ENCODE results near the gene MBD4.

Gene MBD4

GRCh38 chr3:129442947-129443346, 3.2 kb upstream of the MBD4 start:
- H3K27ac ChIP-seq (ENCODE audit: low read depth, low read length, severe bottlenecking) = peak overlapping the region; percentile 16
- H3K4me3 ChIP-seq (ENCODE audit: extremely low read depth, insufficient read depth, low read length, poor library complexity, severe bottlenecking) = no peak overlapping the region
- H3K4me1 ChIP-seq (ENCODE audit: control insufficient read depth, insufficient read depth, low read length, poor library complexity, severe bottlenecking) = peaks cover 65% of the 10 kb centered on the region
- H3K36me3 ChIP-seq (ENCODE audit: control insufficient read depth, insufficient read depth, low read length) = no peaks in the 10 kb centered on the region
- H3K9me3 ChIP-seq (ENCODE audit: control insufficient read depth, low read length) = no peaks in the 10 kb centered on the region

- WGBS, 2 experiments (ENCODE audit: insufficient coverage in 2 of 2) = 49 to 56% methylated on average over 2 of the region's 2 CpGs
- Histone ChIP-seq H3K36me3 (ENCODE audit: control insufficient read depth, insufficient read depth, low read length) (peaks cover 3% of the 10 kb centered on the region), H3K27ac (ENCODE audit: low read depth, low read length, severe bottlenecking) (peak overlapping the region; percentile 16), H3K4me1 (ENCODE audit: control insufficient read depth, insufficient read depth, low read length, poor library complexity, severe bottlenecking) (peaks cover 60% of the 10 kb centered on the region), H3K9me3 (ENCODE audit: control insufficient read depth, low read length) (no peaks in the 10 kb centered on the region), H3K4me3 (ENCODE audit: extremely low read depth, insufficient read depth, low read length, poor library complexity, severe bottlenecking) (no peak overlapping the region)
Observed at GRCh38 chr3:129442486-129442885, 2.7 kb upstream of the MBD4 start.

DNA sequence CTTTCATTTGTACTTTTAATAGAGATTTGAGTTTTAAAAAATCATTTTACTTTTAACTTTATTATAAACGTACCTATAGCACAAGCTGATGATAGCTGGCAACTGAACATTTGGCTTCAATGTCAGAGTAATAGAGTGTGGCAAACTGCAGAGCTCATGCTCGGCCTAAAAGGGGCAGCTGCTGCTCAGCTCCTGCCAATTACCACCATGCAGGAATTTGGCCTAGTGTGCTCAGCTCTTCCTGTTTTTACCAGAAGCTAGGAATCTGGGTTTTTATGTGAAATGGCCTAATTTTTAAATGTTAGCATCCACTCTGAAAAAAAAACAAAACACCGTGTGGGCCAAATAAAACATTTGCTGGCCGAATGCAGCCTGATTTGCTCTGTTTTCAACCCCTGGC, 2.0 kb upstream of the MBD4 start:
- H3K4me1 ChIP-seq (ENCODE audit: control insufficient read depth, insufficient read depth, low read length, poor library complexity, severe bottlenecking) = peaks cover 55% of the 10 kb centered on the region
- no peak overlapping the region for H3K27ac ChIP-seq (ENCODE audit: low read depth, low read length, severe bottlenecking)
- no peak overlapping the region for H3K4me3 ChIP-seq (ENCODE audit: extremely low read depth, insufficient read depth, low read length, poor library complexity, severe bottlenecking)
- no peaks in the 10 kb centered on the region for H3K9me3 ChIP-seq (ENCODE audit: control insufficient read depth, low read length)
- peaks cover 10% of the 10 kb centered on the region for H3K36me3 ChIP-seq (ENCODE audit: control insufficient read depth, insufficient read depth, low read length)
- 63 to 100% methylated on average over 1 to 3 of the region's 4 CpGs for WGBS, 2 experiments (ENCODE audit: insufficient coverage in 2 of 2)

DNA sequence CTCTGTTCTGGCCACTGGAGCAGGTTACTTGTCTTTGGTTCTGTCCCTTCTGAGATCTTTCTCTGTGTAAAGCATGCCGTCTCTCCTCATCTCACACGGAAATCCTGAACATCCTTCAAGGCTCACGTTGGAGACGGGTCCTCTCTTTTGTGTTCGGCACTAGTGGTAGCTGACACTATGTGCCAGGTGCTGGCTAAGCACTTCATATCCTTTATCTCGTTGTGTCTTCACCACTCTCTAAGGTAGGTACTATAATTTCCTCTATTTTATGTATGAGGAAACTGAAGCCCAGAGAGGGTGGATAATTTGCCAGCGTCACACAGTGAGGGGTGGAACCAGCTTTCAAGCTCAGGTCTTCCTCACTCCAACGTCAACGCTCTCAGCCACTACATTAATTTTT, 1.5 kb upstream of the MBD4 start:
- H3K9me3 ChIP-seq (ENCODE audit: control insufficient read depth, low read length) = no peaks in the 10 kb centered on the region
- 67 to 73% methylated on average over 5 of the region's 9 CpGs for WGBS, 2 experiments (ENCODE audit: insufficient coverage in 2 of 2)
- H3K4me3 ChIP-seq (ENCODE audit: extremely low read depth, insufficient read depth, low read length, poor library complexity, severe bottlenecking) = peak overlapping the region; percentile 99
- peaks cover 49% of the 10 kb centered on the region for H3K4me1 ChIP-seq (ENCODE audit: control insufficient read depth, insufficient read depth, low read length, poor library complexity, severe bottlenecking)
- no peak overlapping the region for H3K27ac ChIP-seq (ENCODE audit: low read depth, low read length, severe bottlenecking)
- H3K36me3 ChIP-seq (ENCODE audit: control insufficient read depth, insufficient read depth, low read length) = peaks cover 16% of the 10 kb centered on the region

DNA sequence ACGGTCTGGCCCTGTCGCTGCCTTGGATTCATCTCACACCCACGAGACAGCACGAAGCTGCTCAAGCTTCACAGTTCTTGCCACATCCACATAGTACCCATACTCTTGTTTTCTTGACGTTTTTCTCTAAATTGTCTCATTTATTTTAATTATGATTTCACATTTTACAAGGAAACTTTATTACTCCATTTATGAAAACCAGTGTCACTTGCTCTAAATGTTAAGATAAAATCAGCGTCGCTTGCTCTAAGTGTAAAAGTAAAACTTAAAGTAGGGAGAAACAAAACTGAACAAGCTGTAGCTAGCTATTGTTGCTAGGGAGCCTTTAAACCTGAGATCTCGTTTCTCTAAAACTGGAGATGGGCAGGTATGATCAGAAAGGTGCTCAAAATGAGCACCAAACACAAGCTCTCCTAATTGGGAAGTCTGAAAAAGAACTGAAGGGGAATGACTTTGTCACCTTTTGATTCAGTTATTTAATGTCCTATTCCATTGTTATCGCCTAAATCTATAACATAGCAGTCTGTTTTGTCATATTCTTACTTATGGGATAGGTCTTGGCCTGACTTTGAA, 956 bp upstream of the MBD4 start:
- 3 to 22% methylated on average over 1 to 6 of the region's 9 CpGs for WGBS, 2 experiments (ENCODE audit: insufficient coverage in 2 of 2)
- no peaks in the 10 kb centered on the region for H3K9me3 ChIP-seq (ENCODE audit: control insufficient read depth, low read length)
- H3K36me3 ChIP-seq (ENCODE audit: control insufficient read depth, insufficient read depth, low read length) = peaks cover 20% of the 10 kb centered on the region
- H3K4me1 ChIP-seq (ENCODE audit: control insufficient read depth, insufficient read depth, low read length, poor library complexity, severe bottlenecking) = peaks cover 44% of the 10 kb centered on the region
- H3K4me3 ChIP-seq (ENCODE audit: extremely low read depth, insufficient read depth, low read length, poor library complexity, severe bottlenecking) = peak overlapping the region; percentile 99
- peak overlapping the region; percentile 91 for H3K27ac ChIP-seq (ENCODE audit: low read depth, low read length, severe bottlenecking)

DNA sequence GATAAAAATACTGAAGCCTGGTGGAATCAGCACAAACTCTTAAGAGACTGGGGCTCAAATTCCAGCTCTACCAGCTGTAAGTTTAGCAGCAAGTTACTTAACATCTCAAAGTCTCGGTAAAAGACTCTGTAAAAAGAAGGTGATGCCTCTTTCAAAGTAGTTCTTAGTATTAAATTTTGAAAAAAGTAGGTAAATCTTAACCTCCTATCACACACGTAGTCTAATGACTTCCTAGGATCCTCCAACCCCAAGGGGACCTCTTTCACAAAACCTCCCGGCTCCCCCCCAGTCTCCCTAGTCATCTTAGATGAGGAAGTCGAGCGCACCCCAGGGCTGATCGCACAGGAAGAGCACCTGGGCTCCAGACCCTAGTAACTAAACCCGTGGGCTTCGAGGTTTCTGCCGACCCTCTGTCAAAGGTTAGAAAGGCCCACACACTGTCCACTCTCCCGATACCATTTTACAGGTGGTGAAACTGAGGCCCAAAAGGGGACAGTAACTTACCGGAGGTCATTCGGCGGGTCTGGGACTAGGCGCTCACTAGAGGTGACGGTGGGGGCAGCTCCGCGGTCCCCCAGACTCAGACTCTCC, 427 bp downstream of the MBD4 start:
- H3K36me3 ChIP-seq (ENCODE audit: control insufficient read depth, insufficient read depth, low read length) = peaks cover 30% of the 10 kb centered on the region
- peak overlapping the region; percentile 75 for H3K27ac ChIP-seq (ENCODE audit: low read depth, low read length, severe bottlenecking)
- H3K4me3 ChIP-seq (ENCODE audit: extremely low read depth, insufficient read depth, low read length, poor library complexity, severe bottlenecking) = peak overlapping the region; percentile 99
- H3K9me3 ChIP-seq (ENCODE audit: control insufficient read depth, low read length) = no peaks in the 10 kb centered on the region
- peaks cover 41% of the 10 kb centered on the region for H3K4me1 ChIP-seq (ENCODE audit: control insufficient read depth, insufficient read depth, low read length, poor library complexity, severe bottlenecking)
- 0% methylated on average over 15 to 16 of the region's 17 CpGs for WGBS, 2 experiments (ENCODE audit: insufficient coverage in 2 of 2)

GRCh38 chr3:129435367-129435766, 4.4 kb downstream of the MBD4 start:
- H3K27ac ChIP-seq (ENCODE audit: low read depth, low read length, severe bottlenecking) = no peak overlapping the region

GRCh38 chr3:129434140-129434539, 5.6 kb downstream of the MBD4 start:
- no CpG with 5 or more reads among the region's 1 CpG for WGBS, 2 experiments (ENCODE audit: insufficient coverage in 2 of 2)
- peaks cover 79% of the 10 kb centered on the region for H3K36me3 ChIP-seq (ENCODE audit: control insufficient read depth, insufficient read depth, low read length)
- no peak overlapping the region for H3K27ac ChIP-seq (ENCODE audit: low read depth, low read length, severe bottlenecking)
- H3K4me3 ChIP-seq (ENCODE audit: extremely low read depth, insufficient read depth, low read length, poor library complexity, severe bottlenecking) = no peak overlapping the region
- no peaks in the 10 kb centered on the region for H3K9me3 ChIP-seq (ENCODE audit: control insufficient read depth, low read length)
- H3K4me1 ChIP-seq (ENCODE audit: control insufficient read depth, insufficient read depth, low read length, poor library complexity, severe bottlenecking) = peaks cover 6% of the 10 kb centered on the region

More at GRCh38 chr3:129435367-129435766, 4.4 kb downstream of the MBD4 start:
- WGBS, 2 experiments (ENCODE audit: insufficient coverage in 2 of 2) = 78% methylated on average over 1 of the region's 1 CpG; no CpG with 5 or more reads in 1 of the 2 experiments
- no peak overlapping the region for H3K4me3 ChIP-seq (ENCODE audit: extremely low read depth, insufficient read depth, low read length, poor library complexity, severe bottlenecking)
- no peaks in the 10 kb centered on the region for H3K9me3 ChIP-seq (ENCODE audit: control insufficient read depth, low read length)
- H3K4me1 ChIP-seq (ENCODE audit: control insufficient read depth, insufficient read depth, low read length, poor library complexity, severe bottlenecking) = peaks cover 6% of the 10 kb centered on the region
- H3K36me3 ChIP-seq (ENCODE audit: control insufficient read depth, insufficient read depth, low read length) = peaks cover 68% of the 10 kb centered on the region

DNA sequence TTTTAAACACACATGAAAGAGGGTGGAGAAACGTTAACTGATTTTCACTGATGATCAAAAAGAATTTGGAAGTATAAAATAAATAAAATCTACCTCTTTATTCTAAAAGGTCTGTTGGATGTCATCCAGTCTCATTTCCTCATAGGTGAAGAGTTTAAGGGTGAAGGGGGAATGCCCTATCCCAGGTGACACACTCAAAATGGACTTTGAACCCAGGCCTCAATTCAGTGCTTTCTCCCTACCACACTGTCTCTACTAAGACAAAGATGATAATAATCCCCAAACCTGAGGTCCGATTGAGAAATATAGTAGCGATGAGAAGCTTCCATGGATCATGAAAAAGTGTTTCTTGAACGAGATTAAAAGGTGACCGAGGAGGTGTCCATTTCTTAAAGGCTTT, 6.2 kb downstream of the MBD4 start:
- Histone ChIP-seq H3K4me3 (ENCODE audit: extremely low read depth, insufficient read depth, low read length, poor library complexity, severe bottlenecking) (no peak overlapping the region), H3K9me3 (ENCODE audit: control insufficient read depth, low read length) (no peaks in the 10 kb centered on the region), H3K4me1 (ENCODE audit: control insufficient read depth, insufficient read depth, low read length, poor library complexity, severe bottlenecking) (peaks cover 4% of the 10 kb centered on the region), H3K27ac (ENCODE audit: low read depth, low read length, severe bottlenecking) (no peak overlapping the region), H3K36me3 (ENCODE audit: control insufficient read depth, insufficient read depth, low read length) (peaks cover 82% of the 10 kb centered on the region)
- 94 to 96% methylated on average over 4 of the region's 5 CpGs for WGBS, 2 experiments (ENCODE audit: insufficient coverage in 2 of 2)

- Histone ChIP-seq H3K36me3 (ENCODE audit: control insufficient read depth, insufficient read depth, low read length) (peaks cover 81% of the 10 kb centered on the region), H3K27ac (ENCODE audit: low read depth, low read length, severe bottlenecking) (no peak overlapping the region), H3K9me3 (ENCODE audit: control insufficient read depth, low read length) (no peaks in the 10 kb centered on the region), H3K4me3 (ENCODE audit: extremely low read depth, insufficient read depth, low read length, poor library complexity, severe bottlenecking) (no peak overlapping the region), H3K4me1 (ENCODE audit: control insufficient read depth, insufficient read depth, low read length, poor library complexity, severe bottlenecking) (peaks cover 3% of the 10 kb centered on the region)
Observed at GRCh38 chr3:129432671-129433070, 7.1 kb downstream of the MBD4 start.

GRCh38 chr3:129432036-129432435, 7.7 kb downstream of the MBD4 start:
- H3K27ac ChIP-seq (ENCODE audit: low read depth, low read length, severe bottlenecking) = no peak overlapping the region
- H3K4me1 ChIP-seq (ENCODE audit: control insufficient read depth, insufficient read depth, low read length, poor library complexity, severe bottlenecking) = peaks cover 3% of the 10 kb centered on the region
- peaks cover 74% of the 10 kb centered on the region for H3K36me3 ChIP-seq (ENCODE audit: control insufficient read depth, insufficient read depth, low read length)
- no peaks in the 10 kb centered on the region for H3K9me3 ChIP-seq (ENCODE audit: control insufficient read depth, low read length)
- H3K4me3 ChIP-seq (ENCODE audit: extremely low read depth, insufficient read depth, low read length, poor library complexity, severe bottlenecking) = no peak overlapping the region
- 94 to 100% methylated on average over 1 to 2 of the region's 7 CpGs for WGBS, 2 experiments (ENCODE audit: insufficient coverage in 2 of 2)

Measured in mesodermal cell (in vitro differentiated cells).